Esophagus muscularis mucosa (tissue), 4 donors: ENCODE results near the gene COQ2. TPM values are rescaled to one million over a fixed set of nuclear protein-coding genes. Genes with fewer than 3 reads are reported as not detected.

Experiments
- DNase-seq: peaks from one replicate; pipeline ENCODE4 v3.0.0-alpha.2; 2017; ENCODE audit errors: extremely low spot score
- H3K27ac ChIP-seq, 4 donors: fragments of 200-600 bp; sonication (generic); replicated peaks in 1 of 4; 1 replicate in 3 of 4; 2 replicates in 1 of 4; pipeline ENCODE4 v1.5.1; 2016 to 2019; ENCODE audit warnings: mild to moderate bottlenecking in 1 of 4
- H3K27me3 ChIP-seq, 4 donors: fragments of 200-600 bp; sonication (generic); one replicate each; pipeline versions ENCODE4 v1.5.1 to v1.6.0; 2016 to 2019
- H3K36me3 ChIP-seq, 4 donors: fragments of 200-600 bp; sonication (generic); one replicate each; pipeline ENCODE4 v1.5.1; 2016 to 2019
- H3K4me1 ChIP-seq, 4 donors: fragments of 200-600 bp; sonication (generic); one replicate each; pipeline ENCODE4 v1.5.1; 2016 to 2019
- H3K4me3 ChIP-seq, 4 donors: fragments of 200-600 bp; sonication (generic); 1 replicate in 2 of 4; 2 replicates in 2 of 4; pipeline ENCODE4 v1.5.1; 2016 to 2019; ENCODE audit warnings: mild to moderate bottlenecking in 4 of 4, moderate library complexity in 1 of 4
- H3K9me3 ChIP-seq, 4 donors: fragments of 200-600 bp; sonication (generic); 1 replicate in 3 of 4; 2 replicates in 1 of 4; pipeline ENCODE4 v1.5.1; 2016 to 2019
- EP300 ChIP-seq: sonication (generic); formaldehyde crosslinking; IDR thresholded peaks from one replicate; pipeline ENCODE4 v1.6.1; 2017; ENCODE audit warnings: antibody characterized with exemption
- POLR2A ChIP-seq: fragments of 450-650 bp; IDR thresholded peaks from one replicate; pipeline ENCODE4 v1.6.1; 2017; ENCODE audit warnings: antibody characterized with exemption, moderate library complexity, mild to moderate bottlenecking, low read depth
- POLR2AphosphoS5 ChIP-seq, 2 donors: sonication (generic); formaldehyde crosslinking; IDR thresholded peaks; one replicate each; pipeline ENCODE4 v1.6.1; 2017; ENCODE audit warnings: antibody characterized with exemption in 2 of 2
- WGBS: methylation state at CpG from one replicate; pipeline ENCODE4 v1.1.5; 2018; 5-methylcytosine and 5-hydroxymethylcytosine counted together
- intact Hi-C: fragments of 100-400 bp; cut with DNase I; formaldehyde crosslinking; loops from one replicate; pipeline ENCODE4 v1.15.1; 2023
- total RNA-seq, 4 donors: library from RNA; depleted of rRNA; stranded (reverse); fragments of >200 nt; gene quantifications; one replicate each; pipeline versions ENCODE4 v1.1.0 to v1.2.1, GENCODE V29; 2016
- TF ChIP-seq, protein P1 (sequence below), 3 experiments: fragments of 200-600 bp in 2 of 3; fragments of 450-650 bp in 1 of 3; sonication (generic) in 2 of 3; IDR thresholded peaks; one replicate each; pipeline ENCODE4 v1.5.1; 2017 to 2019; ENCODE audit warnings: antibody characterized with exemption in 3 of 3, mild to moderate bottlenecking in 2 of 3, moderate library complexity in 1 of 3

Gene COQ2
- total RNA-seq, 4 donors from 2014 or later, result 4.6 to 6.5 (median 5.4) TPM

DNA sequence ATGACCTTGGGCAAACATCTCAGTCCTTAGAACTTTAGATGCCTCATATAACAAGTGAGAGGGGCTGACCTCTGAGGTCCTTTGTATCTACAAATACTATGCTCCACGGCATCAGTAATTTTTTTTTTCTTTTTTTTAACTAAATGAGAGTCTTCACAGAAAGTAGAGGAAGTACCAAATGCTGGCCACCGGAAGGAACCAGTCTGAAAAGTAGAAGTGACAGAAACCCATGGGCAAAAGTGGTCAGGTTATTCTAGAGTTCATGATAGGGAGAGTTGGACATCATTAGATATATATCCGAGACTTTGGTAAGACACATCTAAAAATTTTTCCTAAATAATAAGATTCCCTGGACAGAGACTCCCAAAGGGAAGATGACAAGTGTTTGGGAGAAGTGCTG is 53.7 kb downstream of the COQ2 start:
- Histone ChIP-seq H3K4me3 (no peak overlapping the region), H3K4me1 (no peaks in the 10 kb centered on the region), H3K9me3 (no peaks in the 10 kb centered on the region), H3K27me3 (no peaks in the 10 kb centered on the region), H3K27ac (no peak overlapping the region), H3K36me3 (peaks cover 0 to 3% (median 0%) of the 10 kb centered on the region in 4 donors)
- WGBS, result 59% methylated on average over 3 of the region's 3 CpGs
- intact Hi-C loops, result no loop called here
- DNase-seq, result no peak
- no peak for TF ChIP-seq POLR2A
- no peak for TF ChIP-seq POLR2AphosphoS5 (IDR thresholded peaks at IDR 0.05)
- no peak for TF ChIP-seq EP300
- TF ChIP-seq, protein P1, sequence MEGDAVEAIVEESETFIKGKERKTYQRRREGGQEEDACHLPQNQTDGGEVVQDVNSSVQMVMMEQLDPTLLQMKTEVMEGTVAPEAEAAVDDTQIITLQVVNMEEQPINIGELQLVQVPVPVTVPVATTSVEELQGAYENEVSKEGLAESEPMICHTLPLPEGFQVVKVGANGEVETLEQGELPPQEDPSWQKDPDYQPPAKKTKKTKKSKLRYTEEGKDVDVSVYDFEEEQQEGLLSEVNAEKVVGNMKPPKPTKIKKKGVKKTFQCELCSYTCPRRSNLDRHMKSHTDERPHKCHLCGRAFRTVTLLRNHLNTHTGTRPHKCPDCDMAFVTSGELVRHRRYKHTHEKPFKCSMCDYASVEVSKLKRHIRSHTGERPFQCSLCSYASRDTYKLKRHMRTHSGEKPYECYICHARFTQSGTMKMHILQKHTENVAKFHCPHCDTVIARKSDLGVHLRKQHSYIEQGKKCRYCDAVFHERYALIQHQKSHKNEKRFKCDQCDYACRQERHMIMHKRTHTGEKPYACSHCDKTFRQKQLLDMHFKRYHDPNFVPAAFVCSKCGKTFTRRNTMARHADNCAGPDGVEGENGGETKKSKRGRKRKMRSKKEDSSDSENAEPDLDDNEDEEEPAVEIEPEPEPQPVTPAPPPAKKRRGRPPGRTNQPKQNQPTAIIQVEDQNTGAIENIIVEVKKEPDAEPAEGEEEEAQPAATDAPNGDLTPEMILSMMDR (IDR thresholded peaks at IDR 0.05), result no peak

DNA sequence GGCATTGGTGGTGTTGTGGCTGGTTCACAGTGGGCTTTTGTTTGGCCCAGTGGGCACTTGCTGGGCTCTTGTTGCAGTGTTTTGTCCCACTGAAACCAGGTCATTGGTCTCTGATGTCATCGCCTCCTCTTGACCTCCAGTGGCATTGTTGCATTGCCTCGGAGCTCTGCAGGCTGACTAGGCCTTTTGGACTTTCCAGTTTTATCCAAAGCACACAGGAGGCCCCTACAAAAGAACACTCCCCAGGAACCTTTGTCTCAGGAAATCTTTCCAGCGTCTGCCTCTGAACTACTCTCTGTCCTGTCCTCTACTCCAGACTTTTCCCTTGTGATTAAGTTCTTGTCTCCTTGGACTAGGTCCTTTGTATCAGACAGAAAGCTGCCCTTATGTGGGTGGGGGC is 54.8 kb downstream of the COQ2 start:
- 91% methylated on average over 3 of the region's 3 CpGs for WGBS

DNA sequence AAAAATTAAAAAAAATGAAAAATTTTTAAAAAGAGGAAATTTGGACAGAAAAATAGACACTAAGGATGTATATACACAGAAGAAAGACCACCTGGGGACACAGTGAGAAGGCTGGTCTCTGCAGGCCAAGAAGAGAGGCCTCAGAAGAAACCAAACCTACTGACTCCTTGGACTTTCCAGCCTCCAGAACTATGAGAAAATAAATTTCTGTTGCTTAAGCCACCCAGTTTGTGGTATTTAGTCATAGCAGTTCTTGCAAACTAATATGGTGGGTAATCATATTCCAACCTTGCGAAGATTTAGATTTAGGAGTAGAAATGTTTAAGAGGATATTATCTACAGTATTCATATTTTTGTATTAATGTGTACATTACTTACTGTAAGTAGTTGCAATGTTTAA is 56.4 kb downstream of the COQ2 start:
- Histone ChIP-seq H3K36me3 (peaks cover 0 to 3% (median 0%) of the 10 kb centered on the region in 4 donors), H3K4me1 (no peaks in the 10 kb centered on the region), H3K9me3 (no peaks in the 10 kb centered on the region), H3K27me3 (no peaks in the 10 kb centered on the region), H3K4me3 (no peak overlapping the region), H3K27ac (no peak overlapping the region)
- intact Hi-C loops, result no loop called here
- 95% methylated on average over 1 of the region's 1 CpG for WGBS
- DNase-seq, result no peak
- TF ChIP-seq POLR2AphosphoS5 (IDR thresholded peaks at IDR 0.05) (no peak), POLR2A (no peak), EP300 (no peak)
- TF ChIP-seq, protein P1 (IDR thresholded peaks at IDR 0.05), result no peak

More for the DNA sequence above, 54.8 kb downstream of the COQ2 start:
- TF ChIP-seq POLR2A (no peak), EP300 (no peak), POLR2AphosphoS5 (IDR thresholded peaks at IDR 0.05) (no peak)
- TF ChIP-seq, protein P1 (IDR thresholded peaks at IDR 0.05), result no peak
- H3K9me3 ChIP-seq, result no peaks in the 10 kb centered on the region
- H3K4me3 ChIP-seq, result no peak overlapping the region
- peaks cover 0 to 3% (median 0%) of the 10 kb centered on the region in 4 donors for H3K36me3 ChIP-seq
- no peak overlapping the region for H3K27ac ChIP-seq
- no peak for DNase-seq
- intact Hi-C loops, result no loop called here
- H3K27me3 ChIP-seq, result no peaks in the 10 kb centered on the region
- no peaks in the 10 kb centered on the region for H3K4me1 ChIP-seq

DNA sequence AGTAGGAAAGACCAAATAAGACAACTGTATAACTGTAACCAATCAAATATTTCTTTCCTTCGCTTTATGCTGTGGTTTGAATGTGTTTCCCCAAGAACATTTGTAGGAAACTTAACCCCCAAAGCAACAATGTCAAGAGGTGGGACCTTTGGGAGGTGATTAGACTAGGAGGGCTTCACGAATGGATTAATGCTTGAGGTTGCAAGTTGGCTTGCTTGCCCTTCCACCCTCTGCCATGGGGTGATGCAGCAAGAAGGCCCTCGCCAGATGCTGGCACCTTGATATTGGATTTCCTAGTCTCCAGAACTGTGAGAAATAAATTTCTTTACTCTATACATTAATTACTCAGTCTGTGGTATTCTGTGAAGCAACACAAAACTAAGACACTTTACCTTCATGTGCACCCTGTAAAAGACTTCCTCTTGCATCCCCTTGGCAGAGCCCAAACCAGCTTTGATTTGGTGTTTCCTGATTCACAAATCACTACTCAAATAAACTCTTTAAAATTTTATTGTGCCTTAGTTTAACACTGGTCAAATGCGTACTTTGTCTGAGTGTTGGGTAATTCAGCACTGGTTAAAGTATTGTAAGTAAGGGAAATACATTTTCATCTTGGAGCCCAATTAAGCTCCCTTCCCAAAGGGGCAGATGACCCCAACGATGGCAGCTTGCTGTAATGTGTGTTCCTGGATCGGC is 59.9 kb downstream of the COQ2 start:
- peak; percentile 60 for DNase-seq
- no peak for TF ChIP-seq POLR2AphosphoS5 (IDR thresholded peaks at IDR 0.05)
- no peak for TF ChIP-seq EP300
- TF ChIP-seq, protein P1 (IDR thresholded peaks at IDR 0.05), result no peak
- no peak for TF ChIP-seq POLR2A
- Histone ChIP-seq H3K36me3 (peaks cover 0 to 3% (median 0%) of the 10 kb centered on the region in 4 donors), H3K27ac (no peak overlapping the region), H3K27me3 (no peaks in the 10 kb centered on the region), H3K9me3 (no peaks in the 10 kb centered on the region), H3K4me3 (no peak overlapping the region), H3K4me1 (peaks cover 0 to 3% (median 3%) of the 10 kb centered on the region in 4 donors)
- WGBS, result 94% methylated on average over 6 of the region's 6 CpGs
- intact Hi-C loops, result no loop called here
